ENCODE results near the gene LMAN2. TPM values are rescaled to one million over a fixed set of nuclear protein-coding genes. Genes with fewer than 3 reads are reported as not detected.

Gene LMAN2
- total RNA-seq, 6 experiments from 2014 or later: 103 to 297 (median 160) TPM

DNA sequence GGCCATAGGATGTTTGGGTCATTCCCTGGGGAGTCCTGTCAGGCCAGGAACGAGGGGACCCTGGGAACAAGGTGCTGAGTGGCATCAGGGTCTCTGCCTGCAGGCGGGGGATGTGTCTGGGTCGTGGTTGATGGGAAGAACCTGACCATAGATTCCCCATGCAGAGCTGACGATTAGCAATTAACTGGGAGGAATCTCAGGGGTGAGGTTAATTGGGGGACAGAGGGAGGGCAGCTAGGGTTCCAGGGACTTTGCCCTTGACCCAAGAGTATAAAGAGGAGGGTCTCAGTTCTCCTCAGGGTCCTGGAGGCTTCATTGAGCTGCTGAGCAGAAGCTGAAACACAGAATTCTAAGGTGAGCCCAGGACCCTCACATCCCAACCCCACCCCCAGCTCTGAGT lies 32.7 kb upstream of the LMAN2 start, which contains the start of gene SLC34A1:
SLC34A1 (plus strand) TSS at position 301 of the 400 bp plus-strand sequence. CDS start 1,308 bp downstream, outside the sequence.
- Histone ChIP-seq H3K9me3 (no peaks in the 10 kb centered on the region), H3K27me3 (no peaks in the 10 kb centered on the region), H3K4me1 (peaks cover 0 to 27% (median 9%) of the 10 kb centered on the region in 4 donors), H3K4me3 (no peak within 1 kb of the TSS), H3K36me3 (no peaks in the 10 kb centered on the region), H3K27ac (no peak within 1 kb of the TSS)
- ATAC-seq: no peak
- no peak for DNase-seq
- TF ChIP-seq, protein P1, sequence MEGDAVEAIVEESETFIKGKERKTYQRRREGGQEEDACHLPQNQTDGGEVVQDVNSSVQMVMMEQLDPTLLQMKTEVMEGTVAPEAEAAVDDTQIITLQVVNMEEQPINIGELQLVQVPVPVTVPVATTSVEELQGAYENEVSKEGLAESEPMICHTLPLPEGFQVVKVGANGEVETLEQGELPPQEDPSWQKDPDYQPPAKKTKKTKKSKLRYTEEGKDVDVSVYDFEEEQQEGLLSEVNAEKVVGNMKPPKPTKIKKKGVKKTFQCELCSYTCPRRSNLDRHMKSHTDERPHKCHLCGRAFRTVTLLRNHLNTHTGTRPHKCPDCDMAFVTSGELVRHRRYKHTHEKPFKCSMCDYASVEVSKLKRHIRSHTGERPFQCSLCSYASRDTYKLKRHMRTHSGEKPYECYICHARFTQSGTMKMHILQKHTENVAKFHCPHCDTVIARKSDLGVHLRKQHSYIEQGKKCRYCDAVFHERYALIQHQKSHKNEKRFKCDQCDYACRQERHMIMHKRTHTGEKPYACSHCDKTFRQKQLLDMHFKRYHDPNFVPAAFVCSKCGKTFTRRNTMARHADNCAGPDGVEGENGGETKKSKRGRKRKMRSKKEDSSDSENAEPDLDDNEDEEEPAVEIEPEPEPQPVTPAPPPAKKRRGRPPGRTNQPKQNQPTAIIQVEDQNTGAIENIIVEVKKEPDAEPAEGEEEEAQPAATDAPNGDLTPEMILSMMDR (IDR thresholded peaks at IDR 0.05): no peak
- TF ChIP-seq POLR2A (IDR thresholded peaks at IDR 0.05): no peak
- 58% methylated on average over 2 of the region's 4 CpGs for WGBS (ENCODE audit: insufficient coverage, low coverage, low lambda C conversion rate, missing lambda C conversion rate)
- intact Hi-C loops (cut with DNase I): loop anchor here in 1 of 2 donors (10.0 kb wide), 1 partner anchor 69 kb away; the partner anchor contains the start of gene MXD3

DNA sequence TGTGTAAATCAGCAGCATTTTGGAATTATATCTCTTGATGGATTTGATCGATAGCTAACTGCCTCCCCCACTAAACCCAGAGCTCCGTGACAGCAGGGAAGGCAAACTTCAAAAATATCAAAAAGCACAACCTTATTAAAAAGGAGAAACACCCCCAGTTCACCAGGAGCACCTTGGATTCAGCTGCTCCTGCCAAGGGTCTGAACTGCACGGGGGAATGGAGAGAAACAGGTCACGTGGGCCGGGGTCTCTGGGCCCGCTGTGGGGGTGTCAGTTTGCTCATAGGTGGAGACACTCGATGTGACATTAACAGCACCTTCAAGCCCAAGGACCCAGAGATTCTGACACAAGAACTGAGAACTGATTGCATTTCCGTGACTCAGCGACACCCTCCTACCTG lies 31.7 kb upstream of the LMAN2 start:
- Histone ChIP-seq H3K36me3 (no peaks in the 10 kb centered on the region), H3K27me3 (no peaks in the 10 kb centered on the region), H3K9me3 (no peaks in the 10 kb centered on the region), H3K4me3 (no peak overlapping the region), H3K27ac (no peak overlapping the region), H3K4me1 (peaks cover 0 to 35% (median 12%) of the 10 kb centered on the region in 4 donors)
- no peak for TF ChIP-seq POLR2A (IDR thresholded peaks at IDR 0.05)
- TF ChIP-seq, protein P1 (IDR thresholded peaks at IDR 0.05): no peak
- DNase-seq (no peak), ATAC-seq (no peak)
- intact Hi-C loops (cut with DNase I): loop anchor here in 1 of 2 donors (10.0 kb wide), 1 partner anchor 68 kb away; the partner anchor contains the start of gene MXD3
- WGBS (ENCODE audit: insufficient coverage, low coverage, low lambda C conversion rate, missing lambda C conversion rate): 87% methylated on average over 8 of the region's 9 CpGs

DNA sequence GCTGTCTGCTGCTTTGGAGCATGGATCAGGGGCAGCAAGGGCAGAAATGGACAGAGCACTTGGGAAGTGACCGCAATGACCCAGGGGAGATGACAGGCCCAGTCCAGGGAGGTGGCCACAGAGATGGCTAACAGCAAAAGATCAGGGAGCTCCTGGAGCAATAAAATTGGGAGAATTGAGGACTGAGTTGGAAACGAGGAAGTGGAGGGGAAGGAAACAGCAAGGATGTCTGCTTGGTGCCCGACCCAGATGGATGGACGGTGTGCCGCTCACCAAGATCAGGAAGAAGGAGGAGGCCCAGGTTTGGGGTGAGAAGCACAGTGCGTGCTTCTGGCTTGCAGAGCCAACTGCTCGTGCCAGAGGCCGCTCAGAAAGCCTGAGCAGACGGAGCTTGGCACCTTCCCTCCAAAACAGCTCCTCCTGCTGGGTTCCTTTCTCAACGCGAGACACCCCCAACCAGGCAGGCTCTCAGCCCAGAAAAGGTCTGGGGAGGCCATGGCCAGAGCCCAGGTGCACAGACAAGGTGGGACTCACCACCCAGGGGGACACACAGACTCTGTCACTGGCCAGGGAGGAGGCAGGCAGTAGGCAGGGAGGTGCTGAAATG lies 31.1 kb upstream of the LMAN2 start:
- Histone ChIP-seq H3K27me3 (no peaks in the 10 kb centered on the region), H3K4me3 (no peak overlapping the region), H3K4me1 (peaks cover 0 to 41% (median 15%) of the 10 kb centered on the region in 4 donors), H3K27ac (peak overlapping the region in 1 of 3 donors; percentile 43), H3K9me3 (no peaks in the 10 kb centered on the region), H3K36me3 (no peaks in the 10 kb centered on the region)
- TF ChIP-seq, protein P1 (IDR thresholded peaks at IDR 0.05): peak; percentile 28 to 59 (median 42)
- TF ChIP-seq POLR2A (IDR thresholded peaks at IDR 0.05): no peak
- intact Hi-C loops (cut with DNase I): loop anchor here in 1 of 2 donors (10.0 kb wide), 1 partner anchor 68 kb away; the partner anchor contains the start of gene MXD3
- 16% methylated on average over 9 of the region's 11 CpGs for WGBS (ENCODE audit: insufficient coverage, low coverage, low lambda C conversion rate, missing lambda C conversion rate)
- peak; percentile 57 to 75 (median 72) for DNase-seq
- peak; percentile 50 to 64 (median 56) for ATAC-seq

DNA sequence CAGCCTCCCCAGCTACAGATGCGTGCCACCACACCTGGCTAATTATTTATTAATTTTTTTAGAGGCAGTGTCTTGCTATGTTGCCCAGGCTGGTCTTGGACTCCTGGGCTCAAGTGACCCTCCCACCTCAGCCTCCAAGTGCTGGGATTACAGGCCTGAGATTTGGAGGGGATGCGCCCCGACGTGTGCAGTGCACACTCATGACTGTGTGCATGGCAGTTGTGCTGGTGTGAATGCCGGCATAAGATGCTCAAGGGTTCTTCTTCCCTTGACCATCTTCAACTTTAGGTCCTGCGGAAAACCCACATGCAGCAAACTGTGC lies 29.3 kb upstream of the LMAN2 start:
- 100% methylated on average over 1 of the region's 6 CpGs for WGBS (ENCODE audit: insufficient coverage, low coverage, low lambda C conversion rate, missing lambda C conversion rate)
- Histone ChIP-seq H3K9me3 (no peaks in the 10 kb centered on the region), H3K4me1 (peaks cover 0 to 55% (median 22%) of the 10 kb centered on the region in 4 donors), H3K27me3 (no peaks in the 10 kb centered on the region), H3K27ac (peak overlapping the region in 1 of 3 donors; percentile 94), H3K4me3 (no peak overlapping the region), H3K36me3 (no peaks in the 10 kb centered on the region)
- DNase-seq (no peak), ATAC-seq (no peak)
- intact Hi-C loops (cut with DNase I): loop anchor here in 1 of 2 donors (10.0 kb wide), 1 partner anchor 66 kb away; the partner anchor contains the start of gene MXD3
- no peak for TF ChIP-seq POLR2A (IDR thresholded peaks at IDR 0.05)

All from right lobe of liver (tissue), 6 donors.